Measurements from ENCODE around the gene MYCL.

- TF ChIP-seq CTCF (IDR thresholded peaks at IDR 0.05) (no peak), POLR2AphosphoS5 (IDR thresholded peaks at IDR 0.05) (no peak), EP300 (IDR thresholded peaks at IDR 0.05) (no peak)
Observed at GRCh38 chr1:39899611-39900538, 1.8 kb downstream of the MYCL start.

Data from esophagus muscularis mucosa (tissue), 4 donors.